IMR-90 (cell line): ENCODE results near the gene UGT1A7. TPM values are rescaled to one million over a fixed set of nuclear protein-coding genes. Genes with fewer than 3 reads are reported as not detected.

ENCODE experiments used
- ATAC-seq: fragments of 200-7000 bp; cut with Tn5 transposase; 2 replicates; pipeline ENCODE4 v1.9.1; 2020; ENCODE audit warnings: low read depth, mild to moderate bottlenecking, moderate library complexity
- BruUV-seq: library from RNA; stranded (reverse); fragments of 400-500 nt; replicated peaks from 2 replicates; lab custom pipeline; 2021; lab: Mats Ljungman, UMichigan
- CTCF ChIA-PET: fragments of 300-600 bp; formaldehyde crosslinking; extraction: SDS; loops from one replicate; lab custom pipeline; 2021; ENCODE audit warnings: antibody characterized with exemption; lab: Yijun Ruan, JAX
- POLR2A ChIA-PET: fragments of 300-600 bp; sonication (Branson Sonifier 250); formaldehyde crosslinking; loops from one replicate; lab custom pipeline; 2022; ENCODE audit warnings: antibody characterized with exemption; ENCODE audit not compliant: unreplicated experiment; lab: Charles Lee
- DNase-seq: peaks from one replicate; pipeline ENCODE4 v3.0.0; 2013
- H2AFZ ChIP-seq: replicated peaks from 2 replicates; pipeline ENCODE3; 2013; ENCODE audit warnings: low read length, mild to moderate bottlenecking; ENCODE audit not compliant: poor library complexity
- H2AK5ac ChIP-seq: 2 replicates; pipeline ENCODE4 v1.6.1; 2013; ENCODE audit warnings: low read depth, low read length, inconsistent platforms
- H2AK9ac ChIP-seq: replicated peaks from 2 replicates; pipeline ENCODE3; 2013; ENCODE audit warnings: mild to moderate bottlenecking, low read depth, low read length, moderate library complexity; ENCODE audit not compliant: poor library complexity
- H2BK120ac ChIP-seq: 2 replicates; pipeline ENCODE4 v1.6.1; 2013; ENCODE audit warnings: low read depth, low read length, inconsistent platforms
- H2BK15ac ChIP-seq: 3 replicates; pipeline ENCODE4 v1.6.1; 2013; ENCODE audit warnings: low read depth, low read length, inconsistent platforms
- H2BK20ac ChIP-seq: 2 replicates; pipeline ENCODE4 v1.6.1; 2013; ENCODE audit warnings: low read depth, mild to moderate bottlenecking, inconsistent platforms, low read length, moderate library complexity
- H2BK5ac ChIP-seq: 2 replicates; pipeline ENCODE4 v1.6.1; 2013; ENCODE audit warnings: mild to moderate bottlenecking, low read depth, low read length, inconsistent platforms; ENCODE audit not compliant: poor library complexity, severe bottlenecking
- H3K14ac ChIP-seq: replicated peaks from 2 replicates; pipeline ENCODE4 v1.6.1; 2013; ENCODE audit warnings: low read depth, low read length, inconsistent platforms
- H3K18ac ChIP-seq: 2 replicates; pipeline ENCODE4 v1.6.1; 2013; ENCODE audit warnings: low read depth, low read length, control low read depth
- H3K23ac ChIP-seq: 2 replicates; pipeline ENCODE4 v1.6.1; 2013; ENCODE audit warnings: low read depth, low read length, inconsistent platforms
- H3K27ac ChIP-seq: 2 replicates; pipeline ENCODE4 v1.5.1; 2013; ENCODE audit warnings: mild to moderate bottlenecking, control low read depth, low read length; ENCODE audit not compliant: insufficient read depth
- H3K27me3 ChIP-seq: 2 replicates; pipeline ENCODE4 v1.6.1; 2013; ENCODE audit warnings: low read length; ENCODE audit not compliant: control insufficient read depth, insufficient read depth
- H3K36me3 ChIP-seq: 2 replicates; pipeline ENCODE4 v1.6.1; 2013; ENCODE audit warnings: low read length, mixed read lengths; ENCODE audit not compliant: control insufficient read depth, insufficient read depth
- H3K4ac ChIP-seq: 2 replicates; pipeline ENCODE4 v1.6.1; 2013; ENCODE audit warnings: low read depth, low read length, inconsistent platforms
- H3K4me1 ChIP-seq: 2 replicates; pipeline ENCODE4 v1.6.1; 2013; ENCODE audit warnings: low read length, mixed read lengths; ENCODE audit not compliant: control insufficient read depth, insufficient read depth
- H3K4me2 ChIP-seq: 2 replicates; pipeline ENCODE4 v1.6.1; 2013; ENCODE audit warnings: low read depth, mild to moderate bottlenecking, control low read depth, low read length, moderate library complexity
- H3K4me3 ChIP-seq: 2 replicates; pipeline ENCODE4 v1.5.1; 2013; ENCODE audit warnings: low read depth, mild to moderate bottlenecking, control low read depth, low read length, moderate library complexity; ENCODE audit not compliant: insufficient read depth
- H3K56ac ChIP-seq: 2 replicates; pipeline ENCODE4 v1.6.1; 2013; ENCODE audit warnings: low read length, inconsistent platforms; ENCODE audit not compliant: insufficient read depth; ENCODE audit errors: extremely low read depth
- H3K79me1 ChIP-seq, 2 experiments: 2 replicates each; pipeline ENCODE4 v1.6.1; 2013; ENCODE audit warnings: low read length in 2 of 2, inconsistent platforms in 1 of 2, low read depth in 1 of 2
- H3K9ac ChIP-seq: 2 replicates; pipeline ENCODE4 v1.6.1; 2013; ENCODE audit warnings: low read depth, low read length, control low read depth
- H3K9me1 ChIP-seq: 2 replicates; pipeline ENCODE4 v1.6.1; 2013; ENCODE audit warnings: low read length, inconsistent platforms; ENCODE audit not compliant: insufficient read depth
- H3K9me3 ChIP-seq: 2 replicates; pipeline ENCODE4 v1.6.1; 2013; ENCODE audit warnings: low read length; ENCODE audit not compliant: control insufficient read depth, insufficient read depth
- H4K20me1 ChIP-seq: 2 replicates; pipeline ENCODE4 v1.6.1; 2013; ENCODE audit warnings: low read length, inconsistent platforms; ENCODE audit not compliant: insufficient read depth
- H4K5ac ChIP-seq: 2 replicates; pipeline ENCODE4 v1.6.1; 2013; ENCODE audit warnings: mild to moderate bottlenecking, low read depth, low read length, control low read depth
- H4K8ac ChIP-seq, 2 experiments: 2 replicates each; pipeline ENCODE4 v1.6.1; 2013; ENCODE audit warnings: low read depth in 2 of 2, low read length in 2 of 2, control low read depth in 1 of 2, inconsistent platforms in 1 of 2
- H4K91ac ChIP-seq: 2 replicates; pipeline ENCODE4 v1.6.1; 2013; ENCODE audit warnings: low read depth, low read length, inconsistent platforms; ENCODE audit not compliant: insufficient read depth
- CEBPB ChIP-seq: IDR thresholded peaks from 2 replicates; pipeline ENCODE4 v1.6.1; 2012; ENCODE audit warnings: low read depth, low read length, improper control_type of control experiment
- CHD1 ChIP-seq: IDR thresholded peaks from 2 replicates; pipeline ENCODE4 v1.6.1; 2012; ENCODE audit warnings: low read depth, low read length, improper control_type of control experiment
- MAFK ChIP-seq: IDR thresholded peaks from 2 replicates; pipeline ENCODE4 v1.6.1; 2012; ENCODE audit warnings: low read depth, low read length, improper control_type of control experiment
- MXI1 ChIP-seq: IDR thresholded peaks from 2 replicates; pipeline ENCODE4 v1.6.1; 2012; ENCODE audit warnings: low read depth, mild to moderate bottlenecking, low read length, moderate library complexity, borderline replicate concordance
- NFE2L2 ChIP-seq: fragments of 150-350 bp; IDR thresholded peaks from 2 replicates; pipeline ENCODE4 v1.6.1; 2016; ENCODE audit warnings: low read depth, mild to moderate bottlenecking, low read length
- RAD21 ChIP-seq: IDR thresholded peaks from 2 replicates; pipeline ENCODE4 v1.6.1; 2012; ENCODE audit warnings: low read length, improper control_type of control experiment
- RCOR1 ChIP-seq: IDR thresholded peaks from 2 replicates; pipeline ENCODE4 v1.6.1; 2012; ENCODE audit warnings: mild to moderate bottlenecking, low read length, improper control_type of control experiment; ENCODE audit not compliant: insufficient replicate concordance
- RFX5 ChIP-seq: IDR thresholded peaks from 2 replicates; pipeline ENCODE4 v1.8.0; 2012; ENCODE audit warnings: low read depth, mild to moderate bottlenecking, low read length, moderate library complexity
- WGBS, 2 experiments: methylation state at CpG; one replicate each; pipeline versions ENCODE4 v1.1.5 to v1.1.7; 2013; ENCODE audit warnings: missing lambda C conversion rate in 2 of 2; ENCODE audit not compliant: insufficient read length in 1 of 2; ENCODE audit errors: extremely low coverage in 2 of 2; 5-methylcytosine and 5-hydroxymethylcytosine counted together
- dilution Hi-C: fragments of 300-500 bp; cut with HindIII; formaldehyde crosslinking; loops from one replicate; pipeline ENCODE4 v1.14.3; 2018; ENCODE audit warnings: low sequenced_read_pairs; ENCODE audit not compliant: unreplicated experiment
- in situ Hi-C: fragments of 300-500 bp; cut with MboI; formaldehyde crosslinking; loops from 3 replicates; pipeline ENCODE4 v1.14.3; 2019; ENCODE audit warnings: low sequenced_read_pairs, inconsistent platforms, mixed read lengths
- intact Hi-C: fragments of 100-400 bp; cut with micrococcal nuclease; formaldehyde crosslinking; loops from 2 replicates; pipeline ENCODE4 v1.10.0; 2022
- polyA plus RNA-seq, 3 experiments: library from polyadenylated mRNA; depleted of rRNA; stranded (reverse); fragments of >200 nt; gene quantifications; 2 replicates each; pipeline ENCODE4 v1.2.3, GENCODE V29; 2012; ENCODE audit warnings: low replicate concordance in 1 of 3
- total RNA-seq: library from RNA; depleted of rRNA; stranded (reverse); fragments of >200 nt; gene quantifications from 2 replicates; pipeline ENCODE4 v1.2.3, GENCODE V29; 2012
- TF ChIP-seq, protein P1 (sequence below): conservative IDR thresholded peaks from 2 replicates; pipeline ENCODE4 v1.5.1; 2012; ENCODE audit warnings: mild to moderate bottlenecking, low read depth, low read length, improper control_type of control experiment
- TF ChIP-seq, protein P2 (sequence below): fragments of 150-350 bp; IDR thresholded peaks from 2 replicates; pipeline ENCODE4 v1.6.1; 2016; ENCODE audit warnings: low read depth, mild to moderate bottlenecking, low read length, moderate library complexity, borderline replicate concordance

The UGT1A7 gene
- total and polyA plus RNA-seq, 2 of the 4 experiments (the other 2 are of a cell fraction): not detected

DNA sequence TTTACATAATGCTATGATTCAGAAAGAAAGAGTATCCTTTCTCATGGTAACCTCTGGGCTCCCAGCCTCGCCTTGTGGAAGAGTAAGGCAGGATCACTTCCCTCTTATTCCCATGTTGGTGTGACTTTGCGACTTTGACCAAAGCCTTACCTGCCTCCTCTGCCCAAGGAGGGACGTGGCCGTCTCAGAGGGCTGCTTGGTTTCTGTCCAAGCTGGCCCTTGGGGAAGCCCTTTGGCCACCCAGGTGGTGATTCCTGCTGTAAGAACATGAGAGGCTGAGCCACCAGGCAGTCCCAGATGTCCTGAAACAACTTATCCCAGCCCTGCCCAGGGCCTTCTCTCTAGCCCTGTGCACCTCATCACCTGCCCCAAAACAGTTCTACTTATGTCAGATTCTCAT lies 17.0 kb downstream of the UGT1A7 start:
- Histone ChIP-seq H4K91ac (peak overlapping the region; percentile 20; the same call in 1 of the 2 replicates), H3K36me3 (no peaks in the 10 kb centered on the region), H2AK5ac (no peak overlapping the region), H3K18ac (peak overlapping the region; percentile 78), H3K4me2 (no peak overlapping the region), H3K23ac (no peak overlapping the region), H3K27me3 (no peaks in the 10 kb centered on the region), H4K8ac (no peak overlapping the region), H2BK20ac (no peak overlapping the region), H3K9me3 (no peaks in the 10 kb centered on the region), H3K4me3 (no peak overlapping the region), H3K14ac (no peak overlapping the region), H3K4ac (no peak overlapping the region), H2BK5ac (no peak overlapping the region), H4K5ac (peak overlapping the region; percentile 48; the same call in 1 of the 2 replicates), H3K4me1 (peaks cover 4% of the 10 kb centered on the region), H3K56ac (no peak overlapping the region), H4K20me1 (no peaks in the 10 kb centered on the region), H2BK120ac (no peak overlapping the region), H3K79me1 (no peaks in the 10 kb centered on the region), H2AFZ (no peak overlapping the region), H3K27ac (no peak overlapping the region), H2BK15ac (no peak overlapping the region), H3K9me1 (no peaks in the 10 kb centered on the region), H3K9ac (no peak overlapping the region), H2AK9ac (no peak overlapping the region)
- no CpG with 5 or more reads among the region's 4 CpGs for WGBS, 2 experiments
- no TSS peak for BruUV-seq
- CTCF ChIA-PET: no interaction called here
- TF ChIP-seq RAD21: no peak
- no peak for TF ChIP-seq RCOR1
- no peak for TF ChIP-seq MAFK
- no peak for TF ChIP-seq MXI1
- TF ChIP-seq CHD1: no peak
- no peak for TF ChIP-seq RFX5
- TF ChIP-seq, protein P1, sequence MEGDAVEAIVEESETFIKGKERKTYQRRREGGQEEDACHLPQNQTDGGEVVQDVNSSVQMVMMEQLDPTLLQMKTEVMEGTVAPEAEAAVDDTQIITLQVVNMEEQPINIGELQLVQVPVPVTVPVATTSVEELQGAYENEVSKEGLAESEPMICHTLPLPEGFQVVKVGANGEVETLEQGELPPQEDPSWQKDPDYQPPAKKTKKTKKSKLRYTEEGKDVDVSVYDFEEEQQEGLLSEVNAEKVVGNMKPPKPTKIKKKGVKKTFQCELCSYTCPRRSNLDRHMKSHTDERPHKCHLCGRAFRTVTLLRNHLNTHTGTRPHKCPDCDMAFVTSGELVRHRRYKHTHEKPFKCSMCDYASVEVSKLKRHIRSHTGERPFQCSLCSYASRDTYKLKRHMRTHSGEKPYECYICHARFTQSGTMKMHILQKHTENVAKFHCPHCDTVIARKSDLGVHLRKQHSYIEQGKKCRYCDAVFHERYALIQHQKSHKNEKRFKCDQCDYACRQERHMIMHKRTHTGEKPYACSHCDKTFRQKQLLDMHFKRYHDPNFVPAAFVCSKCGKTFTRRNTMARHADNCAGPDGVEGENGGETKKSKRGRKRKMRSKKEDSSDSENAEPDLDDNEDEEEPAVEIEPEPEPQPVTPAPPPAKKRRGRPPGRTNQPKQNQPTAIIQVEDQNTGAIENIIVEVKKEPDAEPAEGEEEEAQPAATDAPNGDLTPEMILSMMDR: no peak
- TF ChIP-seq, protein P2, sequence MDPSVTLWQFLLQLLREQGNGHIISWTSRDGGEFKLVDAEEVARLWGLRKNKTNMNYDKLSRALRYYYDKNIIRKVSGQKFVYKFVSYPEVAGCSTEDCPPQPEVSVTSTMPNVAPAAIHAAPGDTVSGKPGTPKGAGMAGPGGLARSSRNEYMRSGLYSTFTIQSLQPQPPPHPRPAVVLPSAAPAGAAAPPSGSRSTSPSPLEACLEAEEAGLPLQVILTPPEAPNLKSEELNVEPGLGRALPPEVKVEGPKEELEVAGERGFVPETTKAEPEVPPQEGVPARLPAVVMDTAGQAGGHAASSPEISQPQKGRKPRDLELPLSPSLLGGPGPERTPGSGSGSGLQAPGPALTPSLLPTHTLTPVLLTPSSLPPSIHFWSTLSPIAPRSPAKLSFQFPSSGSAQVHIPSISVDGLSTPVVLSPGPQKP: no peak
- TF ChIP-seq CEBPB: no peak
- no peak for TF ChIP-seq NFE2L2
- ATAC-seq: no peak
- POLR2A ChIA-PET: no interaction called here
- no peak for DNase-seq
- in situ Hi-C loops (no loop called here), intact Hi-C loops (no loop called here), dilution Hi-C loops (no loop called here)
